Tibial artery (tissue), 4 donors: Measurements from ENCODE around the gene LIPE.

Source experiments
- DNase-seq, 2 donors: peaks; one replicate each; pipeline ENCODE4 v3.0.0-alpha.2; 2019
- H3K27ac ChIP-seq, 2 donors: fragments of 200-600 bp; sonication (generic) in 1 of 2; 1 replicate in 1 of 2; 2 replicates in 1 of 2; pipeline ENCODE4 v1.5.1; 2018 to 2019; ENCODE audit warnings: mild to moderate bottlenecking in 1 of 2
- H3K27me3 ChIP-seq, 2 donors: fragments of 200-600 bp; sonication (generic) in 1 of 2; one replicate each; pipeline versions ENCODE4 v1.5.1 to v1.6.0; 2016 to 2019
- H3K36me3 ChIP-seq, 3 donors: fragments of 200-600 bp; sonication (generic) in 2 of 3; one replicate each; pipeline ENCODE4 v1.5.1; 2016 to 2019; ENCODE audit warnings: mild to moderate bottlenecking in 2 of 3
- H3K4me1 ChIP-seq, 4 donors: fragments of 200-600 bp; sonication (generic) in 2 of 4; 1 replicate in 3 of 4; 2 replicates in 1 of 4; pipeline ENCODE4 v1.5.1; 2016 to 2019
- H3K4me3 ChIP-seq, 2 donors: fragments of 200-600 bp; sonication (generic) in 1 of 2; 1 replicate in 1 of 2; 2 replicates in 1 of 2; pipeline ENCODE4 v1.5.1; 2018 to 2019; ENCODE audit warnings: mild to moderate bottlenecking in 2 of 2
- H3K9me3 ChIP-seq, 3 donors: fragments of 200-600 bp; sonication (generic) in 1 of 3; one replicate each; pipeline ENCODE4 v1.5.1; 2016 to 2019
- intact Hi-C: fragments of 100-400 bp; cut with DNase I; formaldehyde crosslinking; loops from one replicate; pipeline ENCODE4 v1.15.0; 2023; ENCODE audit warnings: low total_unique reads
- TF ChIP-seq, protein P1 (sequence below), 2 experiments: fragments of 200-600 bp in 1 of 2; fragments of 450-650 bp in 1 of 2; IDR thresholded peaks; one replicate each; pipeline ENCODE4 v1.5.1; 2017 to 2019; ENCODE audit warnings: antibody characterized with exemption in 2 of 2, mild to moderate bottlenecking in 1 of 2, moderate library complexity in 1 of 2

Gene LIPE

DNA sequence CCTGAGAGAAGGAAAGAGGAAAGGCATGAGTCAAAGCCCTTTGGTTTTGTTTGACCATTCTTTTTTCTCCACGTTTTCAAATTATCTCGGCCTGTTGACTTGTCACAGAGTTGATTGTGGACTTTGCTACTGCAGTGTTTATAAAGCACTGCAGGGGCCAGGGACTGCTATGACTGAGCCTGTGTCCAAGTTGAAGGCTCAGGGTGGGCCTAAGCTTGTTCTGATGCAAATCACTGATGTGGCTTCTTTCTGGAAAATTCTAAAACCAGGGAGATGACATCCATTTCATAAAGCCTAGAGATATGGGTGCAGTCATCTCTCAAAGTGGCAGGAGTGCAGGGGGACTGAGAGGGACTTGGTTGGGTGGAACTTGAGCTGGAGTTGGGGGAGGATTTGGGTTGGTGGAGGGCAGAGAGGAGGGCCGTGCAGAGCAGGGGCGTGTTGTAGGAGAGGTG, 16.8 kb upstream of the LIPE start:
- H3K27ac ChIP-seq, result no peak overlapping the region
- TF ChIP-seq, protein P1, sequence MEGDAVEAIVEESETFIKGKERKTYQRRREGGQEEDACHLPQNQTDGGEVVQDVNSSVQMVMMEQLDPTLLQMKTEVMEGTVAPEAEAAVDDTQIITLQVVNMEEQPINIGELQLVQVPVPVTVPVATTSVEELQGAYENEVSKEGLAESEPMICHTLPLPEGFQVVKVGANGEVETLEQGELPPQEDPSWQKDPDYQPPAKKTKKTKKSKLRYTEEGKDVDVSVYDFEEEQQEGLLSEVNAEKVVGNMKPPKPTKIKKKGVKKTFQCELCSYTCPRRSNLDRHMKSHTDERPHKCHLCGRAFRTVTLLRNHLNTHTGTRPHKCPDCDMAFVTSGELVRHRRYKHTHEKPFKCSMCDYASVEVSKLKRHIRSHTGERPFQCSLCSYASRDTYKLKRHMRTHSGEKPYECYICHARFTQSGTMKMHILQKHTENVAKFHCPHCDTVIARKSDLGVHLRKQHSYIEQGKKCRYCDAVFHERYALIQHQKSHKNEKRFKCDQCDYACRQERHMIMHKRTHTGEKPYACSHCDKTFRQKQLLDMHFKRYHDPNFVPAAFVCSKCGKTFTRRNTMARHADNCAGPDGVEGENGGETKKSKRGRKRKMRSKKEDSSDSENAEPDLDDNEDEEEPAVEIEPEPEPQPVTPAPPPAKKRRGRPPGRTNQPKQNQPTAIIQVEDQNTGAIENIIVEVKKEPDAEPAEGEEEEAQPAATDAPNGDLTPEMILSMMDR (IDR thresholded peaks at IDR 0.05), result no peak
- H3K4me3 ChIP-seq, result no peak overlapping the region
- peaks cover 0 to 9% (median 0%) of the 10 kb centered on the region in 4 donors for H3K4me1 ChIP-seq
- no peaks in the 10 kb centered on the region for H3K9me3 ChIP-seq
- H3K36me3 ChIP-seq, result no peaks in the 10 kb centered on the region
- H3K27me3 ChIP-seq, result peaks cover 0 to 5% of the 10 kb centered on the region in 2 donors
- DNase-seq, result no peak
- intact Hi-C loops, result no loop called here

DNA sequence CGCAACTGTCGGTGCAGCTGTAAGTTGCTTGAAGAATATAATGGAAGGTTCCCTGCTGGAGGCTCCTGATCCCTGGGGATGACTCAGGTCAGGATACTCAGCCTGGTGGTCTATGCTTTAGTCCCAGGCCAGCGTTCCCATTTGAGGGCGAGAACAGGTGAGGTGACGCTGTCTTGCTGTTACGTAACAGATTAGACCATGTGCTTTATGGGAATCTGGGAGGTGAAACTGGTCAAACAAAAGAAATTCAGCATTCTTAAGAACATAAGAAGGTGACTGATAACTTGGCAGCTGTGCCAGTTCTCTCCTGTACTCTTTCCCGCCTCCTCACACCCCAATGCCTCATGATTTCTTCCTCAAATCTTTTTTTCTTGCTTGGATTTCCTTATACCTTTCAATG, 15.6 kb upstream of the LIPE start, which contains the start of gene CXCL17:
Gene CXCL17, minus strand, starts transcription at position 114 of the 400 bp plus-strand sequence. CDS start 114 bp downstream, outside the sequence.
- TF ChIP-seq, protein P1 (IDR thresholded peaks at IDR 0.05), result no peak
- Histone ChIP-seq H3K27ac (no peak within 1 kb of the TSS), H3K27me3 (peaks cover 0 to 5% of the 10 kb centered on the region in 2 donors), H3K4me3 (no peak within 1 kb of the TSS), H3K9me3 (no peaks in the 10 kb centered on the region), H3K4me1 (peaks cover 0 to 9% (median 0%) of the 10 kb centered on the region in 4 donors), H3K36me3 (no peaks in the 10 kb centered on the region)
- no peak for DNase-seq
- intact Hi-C loops, result no loop called here

DNA sequence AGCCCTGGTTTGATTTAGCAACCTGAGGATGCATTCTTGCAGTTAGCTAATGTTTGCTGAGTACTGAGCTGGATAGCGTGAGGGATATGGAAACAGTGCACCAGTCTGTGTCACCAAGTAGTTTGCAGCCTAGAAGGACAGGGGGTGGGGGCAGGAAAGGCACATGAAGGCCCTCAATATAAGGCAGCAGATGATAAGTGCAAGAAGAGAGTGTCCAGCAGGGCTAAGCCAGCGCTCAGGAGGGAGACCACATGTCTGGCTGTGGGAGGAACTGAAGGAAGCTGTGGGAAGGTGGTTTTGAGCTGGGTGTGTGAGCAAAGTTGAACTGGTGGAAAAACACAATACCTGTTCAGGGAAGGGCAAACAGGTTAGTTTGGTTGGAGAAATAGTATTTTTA, 13.9 kb upstream of the LIPE start:
- intact Hi-C loops, result no loop called here
- no peaks in the 10 kb centered on the region for H3K9me3 ChIP-seq
- H3K4me1 ChIP-seq, result peaks cover 0 to 9% (median 0%) of the 10 kb centered on the region in 4 donors
- TF ChIP-seq, protein P1 (IDR thresholded peaks at IDR 0.05), result no peak
- DNase-seq, result no peak
- H3K4me3 ChIP-seq, result no peak overlapping the region
- H3K27me3 ChIP-seq, result peaks cover 0 to 2% of the 10 kb centered on the region in 2 donors
- H3K27ac ChIP-seq, result no peak overlapping the region
- no peaks in the 10 kb centered on the region for H3K36me3 ChIP-seq

DNA sequence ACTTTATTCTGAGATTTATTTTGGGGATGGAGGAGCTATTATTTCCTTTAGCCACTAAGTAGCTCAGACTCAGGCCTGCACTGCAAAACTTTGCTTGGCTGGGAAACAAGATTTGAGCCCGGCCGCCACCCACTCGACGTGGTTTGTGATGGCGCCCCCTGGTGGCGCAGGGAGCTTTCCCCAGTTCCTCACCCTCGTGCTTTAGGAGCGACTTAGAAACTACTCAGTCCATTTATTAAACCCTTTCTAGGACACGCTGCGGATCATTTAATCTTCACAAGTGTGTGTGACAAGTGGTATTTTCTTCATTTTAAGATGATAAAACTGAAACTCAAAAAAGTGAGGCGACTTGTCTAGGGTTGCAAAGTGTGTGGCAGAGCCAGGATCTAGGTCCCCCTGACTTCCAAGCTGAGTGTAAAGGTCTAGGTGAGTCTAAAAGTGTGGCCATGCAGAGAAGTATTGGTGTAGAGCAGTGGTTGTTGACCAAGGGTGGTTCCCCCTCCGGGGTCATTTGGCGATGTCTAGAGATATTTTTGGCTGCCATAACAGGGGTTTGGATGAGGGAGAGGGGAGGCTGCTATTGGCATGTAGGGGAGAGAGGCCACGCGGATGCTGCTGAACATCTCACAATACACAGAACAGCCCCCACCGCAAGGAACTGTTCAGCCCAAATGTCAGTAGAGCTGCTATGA, 13.3 kb upstream of the LIPE start:
- DNase-seq, result peak; percentile 55 to 71
- intact Hi-C loops, result no loop called here
- Histone ChIP-seq H3K27ac (no peak overlapping the region), H3K4me1 (peaks cover 0 to 9% (median 0%) of the 10 kb centered on the region in 4 donors), H3K27me3 (no peaks in the 10 kb centered on the region), H3K4me3 (no peak overlapping the region), H3K36me3 (no peaks in the 10 kb centered on the region), H3K9me3 (no peaks in the 10 kb centered on the region)
- TF ChIP-seq, protein P1 (IDR thresholded peaks at IDR 0.05), result peak; percentile 64 to 72

DNA sequence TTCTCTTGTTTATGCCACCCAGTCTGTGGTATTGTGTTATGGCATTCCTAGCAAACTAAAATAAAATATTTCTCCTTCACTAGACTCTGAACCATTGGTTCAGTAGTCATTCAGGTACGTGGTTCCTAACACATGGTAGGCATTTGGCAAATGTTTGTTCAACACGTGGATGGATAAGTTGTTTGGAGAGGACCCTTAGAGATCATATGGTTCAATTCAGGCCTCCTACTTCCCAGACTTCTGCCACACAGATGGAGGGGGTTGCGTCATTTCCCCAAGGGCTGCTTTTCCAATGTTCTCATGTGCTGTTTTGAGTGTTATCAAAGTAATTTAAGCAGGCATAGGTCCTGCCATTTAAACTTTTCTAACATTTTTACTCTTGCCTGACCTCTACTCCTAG, 8.8 kb upstream of the LIPE start:
- Histone ChIP-seq H3K36me3 (no peaks in the 10 kb centered on the region), H3K4me1 (peaks cover 0 to 9% (median 0%) of the 10 kb centered on the region in 4 donors), H3K27me3 (no peaks in the 10 kb centered on the region), H3K4me3 (no peak overlapping the region), H3K27ac (no peak overlapping the region), H3K9me3 (no peaks in the 10 kb centered on the region)
- intact Hi-C loops, result no loop called here
- DNase-seq, result no peak
- TF ChIP-seq, protein P1 (IDR thresholded peaks at IDR 0.05), result no peak
